OCI-LY1 (cell line): ENCODE data around the gene MYCBP2.

Experiments used
- EZH2 ChIP-seq: fragments of 200-600 bp; sonication (generic), shearing (Covaris generic); IDR thresholded peaks from 2 replicates; pipeline ENCODE4 v1.8.0; 2017; ENCODE audit warnings: borderline replicate concordance, mixed run types, mild to moderate bottlenecking, antibody characterized with exemption, low read length, moderate library complexity, mixed read lengths
- TF ChIP-seq, protein P1 (sequence below): fragments of 200-600 bp; sonication (generic), shearing (Covaris generic); IDR thresholded peaks from 2 replicates; pipeline ENCODE4 v1.5.1; 2017; ENCODE audit warnings: mild to moderate bottlenecking, antibody characterized with exemption, low read length, moderate library complexity, mixed read lengths

DNA sequence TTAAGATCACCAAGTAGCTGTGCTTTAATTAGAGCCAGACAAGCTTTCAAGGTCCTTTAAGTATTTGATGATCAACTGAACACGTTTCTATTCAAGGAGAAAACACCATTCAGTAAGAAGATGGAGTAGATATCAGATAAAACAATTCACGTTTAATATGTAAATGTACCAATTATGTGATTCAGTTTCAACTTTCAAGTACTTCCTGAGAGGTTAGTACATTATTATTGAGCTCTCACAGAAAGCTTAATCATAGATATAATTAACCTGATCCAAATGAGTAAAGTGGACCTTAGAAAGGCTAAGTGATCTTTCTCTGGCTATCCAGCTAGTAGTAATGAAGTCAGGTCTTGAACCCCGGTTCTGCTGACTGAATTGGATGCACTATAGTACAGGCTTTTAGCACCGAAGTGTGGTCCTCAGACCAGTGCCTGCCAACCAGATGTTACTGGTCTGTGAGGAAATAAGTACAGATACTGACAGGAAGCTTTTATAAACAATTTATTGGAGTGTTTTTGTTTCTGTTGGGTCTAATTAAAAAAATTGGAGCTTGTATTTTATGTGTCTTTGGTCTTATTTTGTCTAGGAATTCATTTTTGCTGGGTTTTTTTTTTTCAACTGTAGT lies 324.8 kb downstream of the MYCBP2 start:
- TF ChIP-seq, protein P1, sequence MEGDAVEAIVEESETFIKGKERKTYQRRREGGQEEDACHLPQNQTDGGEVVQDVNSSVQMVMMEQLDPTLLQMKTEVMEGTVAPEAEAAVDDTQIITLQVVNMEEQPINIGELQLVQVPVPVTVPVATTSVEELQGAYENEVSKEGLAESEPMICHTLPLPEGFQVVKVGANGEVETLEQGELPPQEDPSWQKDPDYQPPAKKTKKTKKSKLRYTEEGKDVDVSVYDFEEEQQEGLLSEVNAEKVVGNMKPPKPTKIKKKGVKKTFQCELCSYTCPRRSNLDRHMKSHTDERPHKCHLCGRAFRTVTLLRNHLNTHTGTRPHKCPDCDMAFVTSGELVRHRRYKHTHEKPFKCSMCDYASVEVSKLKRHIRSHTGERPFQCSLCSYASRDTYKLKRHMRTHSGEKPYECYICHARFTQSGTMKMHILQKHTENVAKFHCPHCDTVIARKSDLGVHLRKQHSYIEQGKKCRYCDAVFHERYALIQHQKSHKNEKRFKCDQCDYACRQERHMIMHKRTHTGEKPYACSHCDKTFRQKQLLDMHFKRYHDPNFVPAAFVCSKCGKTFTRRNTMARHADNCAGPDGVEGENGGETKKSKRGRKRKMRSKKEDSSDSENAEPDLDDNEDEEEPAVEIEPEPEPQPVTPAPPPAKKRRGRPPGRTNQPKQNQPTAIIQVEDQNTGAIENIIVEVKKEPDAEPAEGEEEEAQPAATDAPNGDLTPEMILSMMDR = no peak
- no peak for TF ChIP-seq EZH2
